Stimulated activated effector memory CD8-positive, alpha-beta T cell treated with anti-CD3 and anti-CD28 coated beads, Interleukin-12 subunit alpha, Interleukin-12 subunit beta, amount 100 ng/mL, for 72 hours (primary cell): Measurements from ENCODE around the gene AREG.

Experiments used
- ATAC-seq: fragments of 150-1000 bp; cut with Tn5 transposase; 2 replicates; pipeline ENCODE4 v1.10.0; 2021
- DNase-seq, 2 donors: peaks; one replicate each; pipeline ENCODE4 v3.0.0; 2021 to 2022; ENCODE audit warnings: low spot score in 2 of 2
- H3K27ac Mint-ChIP-seq: one replicate; pipeline ENCODE4 v1.8.0; 2022; ENCODE audit warnings: mild to moderate bottlenecking, mixed read lengths
- H3K36me3 Mint-ChIP-seq: one replicate; pipeline ENCODE4 v1.8.0; 2022; ENCODE audit warnings: mild to moderate bottlenecking, mixed read lengths
- H3K4me1 Mint-ChIP-seq: one replicate; pipeline ENCODE4 v1.8.0; 2022; ENCODE audit warnings: mixed read lengths
- H3K4me3 Mint-ChIP-seq: one replicate; pipeline ENCODE4 v1.8.0; 2022; ENCODE audit warnings: mild to moderate bottlenecking, mixed read lengths
- H3K9me3 Mint-ChIP-seq: one replicate; pipeline ENCODE4 v1.8.0; 2022; ENCODE audit warnings: mixed read lengths

AREG gene

GRCh38 chr4:74420863-74421262, 24.1 kb upstream of the AREG start:
- Mint-ChIP-seq H3K9me3 (no peaks in the 10 kb centered on the region), H3K36me3 (no peaks in the 10 kb centered on the region), H3K4me3 (no peak overlapping the region), H3K27ac (no peak overlapping the region), H3K4me1 (no peaks in the 10 kb centered on the region)
- DNase-seq, result no peak
- no peak for ATAC-seq

GRCh38 chr4:74423104-74423503, 21.8 kb upstream of the AREG start:
- Mint-ChIP-seq H3K4me3 (no peak overlapping the region), H3K4me1 (no peaks in the 10 kb centered on the region), H3K9me3 (no peaks in the 10 kb centered on the region), H3K36me3 (no peaks in the 10 kb centered on the region), H3K27ac (no peak overlapping the region)
- ATAC-seq (no peak), DNase-seq (no peak)

GRCh38 chr4:74424111-74424510, 20.8 kb upstream of the AREG start:
- no peak for DNase-seq
- Mint-ChIP-seq H3K36me3 (no peaks in the 10 kb centered on the region), H3K4me3 (no peak overlapping the region), H3K4me1 (no peaks in the 10 kb centered on the region), H3K27ac (no peak overlapping the region), H3K9me3 (no peaks in the 10 kb centered on the region)
- ATAC-seq, result no peak

- H3K9me3 Mint-ChIP-seq, result no peaks in the 10 kb centered on the region
- DNase-seq, result no peak
- H3K4me3 Mint-ChIP-seq, result no peak overlapping the region
- no peaks in the 10 kb centered on the region for H3K4me1 Mint-ChIP-seq
- no peak overlapping the region for H3K27ac Mint-ChIP-seq
- H3K36me3 Mint-ChIP-seq, result no peaks in the 10 kb centered on the region
- peak; percentile 93 for ATAC-seq
Measured at GRCh38 chr4:74426101-74426500, 18.8 kb upstream of the AREG start.

- H3K4me3 Mint-ChIP-seq, result no peak overlapping the region
- no peaks in the 10 kb centered on the region for H3K36me3 Mint-ChIP-seq
- H3K27ac Mint-ChIP-seq, result no peak overlapping the region
- no peaks in the 10 kb centered on the region for H3K4me1 Mint-ChIP-seq
- DNase-seq (no peak), ATAC-seq (no peak)
- H3K9me3 Mint-ChIP-seq, result no peaks in the 10 kb centered on the region
Measured at GRCh38 chr4:74428276-74428675, 16.7 kb upstream of the AREG start.

- ATAC-seq (no peak), DNase-seq (no peak)
- no peaks in the 10 kb centered on the region for H3K4me1 Mint-ChIP-seq
- no peaks in the 10 kb centered on the region for H3K9me3 Mint-ChIP-seq
- no peaks in the 10 kb centered on the region for H3K36me3 Mint-ChIP-seq
- no peak overlapping the region for H3K27ac Mint-ChIP-seq
- H3K4me3 Mint-ChIP-seq, result no peak overlapping the region
Measured at GRCh38 chr4:74431113-74431826, 13.7 kb upstream of the AREG start.

- Mint-ChIP-seq H3K27ac (no peak overlapping the region), H3K9me3 (no peaks in the 10 kb centered on the region), H3K4me1 (no peaks in the 10 kb centered on the region), H3K4me3 (no peak overlapping the region), H3K36me3 (no peaks in the 10 kb centered on the region)
- DNase-seq, result no peak
- ATAC-seq, result no peak
Measured at GRCh38 chr4:74433043-74433442, 11.9 kb upstream of the AREG start.

- DNase-seq (no peak), ATAC-seq (no peak)
- Mint-ChIP-seq H3K4me3 (no peak overlapping the region), H3K36me3 (no peaks in the 10 kb centered on the region), H3K4me1 (no peaks in the 10 kb centered on the region), H3K27ac (no peak overlapping the region), H3K9me3 (no peaks in the 10 kb centered on the region)
Measured at GRCh38 chr4:74433541-74434172, 11.3 kb upstream of the AREG start.

- H3K4me1 Mint-ChIP-seq, result no peaks in the 10 kb centered on the region
- no peak overlapping the region for H3K4me3 Mint-ChIP-seq
- no peaks in the 10 kb centered on the region for H3K9me3 Mint-ChIP-seq
- DNase-seq (no peak), ATAC-seq (no peak)
- no peaks in the 10 kb centered on the region for H3K36me3 Mint-ChIP-seq
- no peak overlapping the region for H3K27ac Mint-ChIP-seq
Measured at GRCh38 chr4:74435296-74435695, 9.6 kb upstream of the AREG start.

GRCh38 chr4:74437866-74438265, 7.1 kb upstream of the AREG start:
- Mint-ChIP-seq H3K27ac (no peak overlapping the region), H3K4me1 (no peaks in the 10 kb centered on the region), H3K36me3 (no peaks in the 10 kb centered on the region), H3K4me3 (no peak overlapping the region), H3K9me3 (no peaks in the 10 kb centered on the region)
- DNase-seq (no peak), ATAC-seq (no peak)

GRCh38 chr4:74438661-74439060, 6.3 kb upstream of the AREG start:
- ATAC-seq (no peak), DNase-seq (no peak)
- no peak overlapping the region for H3K4me3 Mint-ChIP-seq
- H3K4me1 Mint-ChIP-seq, result no peaks in the 10 kb centered on the region
- H3K36me3 Mint-ChIP-seq, result no peaks in the 10 kb centered on the region
- H3K9me3 Mint-ChIP-seq, result no peaks in the 10 kb centered on the region
- no peak overlapping the region for H3K27ac Mint-ChIP-seq

- Mint-ChIP-seq H3K9me3 (no peaks in the 10 kb centered on the region), H3K4me3 (no peak overlapping the region)
Measured at GRCh38 chr4:74439952-74440351, 5.0 kb upstream of the AREG start.

GRCh38 chr4:74440356-74440755, 4.6 kb upstream of the AREG start:
- DNase-seq, result no peak
- no peak for ATAC-seq

More at GRCh38 chr4:74439952-74440351, 5.0 kb upstream of the AREG start:
- Mint-ChIP-seq H3K4me1 (peaks cover 9% of the 10 kb centered on the region), H3K27ac (no peak overlapping the region), H3K36me3 (no peaks in the 10 kb centered on the region)
- ATAC-seq (no peak), DNase-seq (no peak)

GRCh38 chr4:74441744-74442143, 3.2 kb upstream of the AREG start:
- no peak for ATAC-seq
- peaks cover 16% of the 10 kb centered on the region for H3K4me1 Mint-ChIP-seq
- H3K9me3 Mint-ChIP-seq, result no peaks in the 10 kb centered on the region
- no peak for DNase-seq
- peaks cover 6% of the 10 kb centered on the region for H3K36me3 Mint-ChIP-seq
- H3K4me3 Mint-ChIP-seq, result no peak overlapping the region
- no peak overlapping the region for H3K27ac Mint-ChIP-seq

More at GRCh38 chr4:74440356-74440755, 4.6 kb upstream of the AREG start:
- H3K9me3 Mint-ChIP-seq, result no peaks in the 10 kb centered on the region
- H3K27ac Mint-ChIP-seq, result no peak overlapping the region
- H3K4me3 Mint-ChIP-seq, result no peak overlapping the region
- H3K4me1 Mint-ChIP-seq, result peaks cover 13% of the 10 kb centered on the region
- H3K36me3 Mint-ChIP-seq, result peaks cover 3% of the 10 kb centered on the region

GRCh38 chr4:74446193-74446868, 1.4 kb downstream of the AREG start:
- no peak for DNase-seq
- Mint-ChIP-seq H3K4me3 (no peak overlapping the region), H3K27ac (no peak overlapping the region), H3K4me1 (peaks cover 16% of the 10 kb centered on the region), H3K9me3 (no peaks in the 10 kb centered on the region), H3K36me3 (peaks cover 6% of the 10 kb centered on the region)
- no peak for ATAC-seq

- peaks cover 6% of the 10 kb centered on the region for H3K36me3 Mint-ChIP-seq
- no peak overlapping the region for H3K27ac Mint-ChIP-seq
- ATAC-seq (no peak), DNase-seq (no peak)
- H3K4me3 Mint-ChIP-seq, result no peak overlapping the region
- H3K4me1 Mint-ChIP-seq, result peaks cover 16% of the 10 kb centered on the region
- H3K9me3 Mint-ChIP-seq, result no peaks in the 10 kb centered on the region
Measured at GRCh38 chr4:74446896-74447295, 2.0 kb downstream of the AREG start.
